Mesothelial cell of epicardium (in vitro differentiated cells): ENCODE measurements around the gene POU2AF2. TPM values are rescaled to one million over a fixed set of nuclear protein-coding genes. Genes with fewer than 3 reads are reported as not detected.

Experiments
- total RNA-seq: library from RNA; stranded (reverse); gene quantifications from 3 replicates; pipeline ENCODE4 v1.2.1, GENCODE V29; 2021

The POU2AF2 gene
- total RNA-seq, 1 donor from 2014 or later = not detected

Other genes with a start within 250 kb of the POU2AF2 start
- gene POU2AF3, start 52.8 kb downstream of the POU2AF2 start, total RNA-seq = 3.0 to 4.1 TPM (median 3.4 TPM) in 3 replicates
- gene POU2AF1, start 133.6 kb downstream of the POU2AF2 start, total RNA-seq = 0.25 TPM in 1 of 3 replicates, not detected in the others